ENCODE results near the gene KIF13A.

Gene KIF13A

GRCh38 chr6:17714879-17715851 is 272.3 kb downstream of the KIF13A start:
- peak; percentile 49 for DNase-seq

GRCh38 chr6:17714177-17714576 is 273.3 kb downstream of the KIF13A start:
- no peak for DNase-seq

GRCh38 chr6:17712576-17712975 is 274.9 kb downstream of the KIF13A start:
- DNase-seq, result no peak

GRCh38 chr6:17710331-17710730 is 277.1 kb downstream of the KIF13A start:
- DNase-seq, result no peak

- no peak for DNase-seq
Measured at GRCh38 chr6:17709476-17709875, 278.0 kb downstream of the KIF13A start.
